ENCODE results near the gene SPAG17.

SPAG17 gene

GRCh38 chr1:118049981-118050380, 135.0 kb downstream of the SPAG17 start:
- DNase-seq: no peak

- no peak for DNase-seq
Measured at GRCh38 chr1:118047650-118048224, 137.3 kb downstream of the SPAG17 start.

GRCh38 chr1:118047006-118047649, 137.9 kb downstream of the SPAG17 start:
- DNase-seq: no peak

- no peak for DNase-seq
Measured at GRCh38 chr1:118043624-118044023, 141.4 kb downstream of the SPAG17 start.

GRCh38 chr1:118042501-118042900, 142.5 kb downstream of the SPAG17 start:
- DNase-seq: no peak

GRCh38 chr1:118039170-118039569, 145.9 kb downstream of the SPAG17 start:
- DNase-seq: no peak

- no peak for DNase-seq
Measured at GRCh38 chr1:118032883-118033282, 152.1 kb downstream of the SPAG17 start.

GRCh38 chr1:118028267-118028666, 156.8 kb downstream of the SPAG17 start:
- DNase-seq: no peak

- DNase-seq: no peak
Measured at GRCh38 chr1:118023199-118023598, 161.8 kb downstream of the SPAG17 start.

GRCh38 chr1:118021668-118022067, 163.4 kb downstream of the SPAG17 start:
- no peak for DNase-seq

GRCh38 chr1:118018060-118018459, 167.0 kb downstream of the SPAG17 start:
- no peak for DNase-seq

- no peak for DNase-seq
Measured at GRCh38 chr1:118013938-118014337, 171.1 kb downstream of the SPAG17 start.

GRCh38 chr1:118013336-118013735, 171.7 kb downstream of the SPAG17 start:
- DNase-seq: no peak

- DNase-seq: no peak
Measured at GRCh38 chr1:118012515-118013124, 172.4 kb downstream of the SPAG17 start.

- DNase-seq: no peak
Measured at GRCh38 chr1:118008011-118008410, 177.0 kb downstream of the SPAG17 start.

GRCh38 chr1:118007391-118007790, 177.6 kb downstream of the SPAG17 start:
- DNase-seq: no peak

- no peak for DNase-seq
Measured at GRCh38 chr1:118004312-118004711, 180.7 kb downstream of the SPAG17 start.

GRCh38 chr1:117985973-117986372, 199.1 kb downstream of the SPAG17 start:
- no peak for DNase-seq

- no peak for DNase-seq
Measured at GRCh38 chr1:117985239-117985638, 199.8 kb downstream of the SPAG17 start.

- DNase-seq: no peak
Measured at GRCh38 chr1:117981455-117982192, 203.4 kb downstream of the SPAG17 start.

GRCh38 chr1:117976381-117976780, 208.6 kb downstream of the SPAG17 start:
- no peak for DNase-seq

- no peak for DNase-seq
Measured at GRCh38 chr1:117971777-117972176, 213.3 kb downstream of the SPAG17 start.

- DNase-seq: no peak
Measured at GRCh38 chr1:117970252-117970651, 214.8 kb downstream of the SPAG17 start.

GRCh38 chr1:117967881-117968280, 217.1 kb downstream of the SPAG17 start:
- DNase-seq: no peak
